DOHH2 (cell line): ENCODE data around the gene OGG1.

Experiments
- CTCF ChIP-seq: fragments of 200-600 bp; sonication (generic); IDR thresholded peaks from one replicate; pipeline ENCODE4 v1.5.1; 2014; ENCODE audit warnings: antibody characterized with exemption, mild to moderate bottlenecking, low read depth, low read length; ENCODE audit not compliant: poor library complexity, severe bottlenecking
- EZH2phosphoT487 ChIP-seq: fragments of 200-600 bp; sonication (generic); IDR thresholded peaks from 2 replicates; pipeline ENCODE4 v1.6.1; 2017; ENCODE audit warnings: borderline replicate concordance, mild to moderate bottlenecking, antibody characterized with exemption, low read length, moderate library complexity, mixed read lengths

GRCh38 chr3:9745521-9745920 is 4.2 kb upstream of the OGG1 start:
- TF ChIP-seq CTCF (no peak), EZH2phosphoT487 (no peak)
